ENCODE data around the gene TMEM106A.
"Not testable (repeated sequence)": the region's sequence is repeated elsewhere in the genome, so short reads cannot be mapped to it uniquely, and the experiment has no call there.

TMEM106A gene, protein sequence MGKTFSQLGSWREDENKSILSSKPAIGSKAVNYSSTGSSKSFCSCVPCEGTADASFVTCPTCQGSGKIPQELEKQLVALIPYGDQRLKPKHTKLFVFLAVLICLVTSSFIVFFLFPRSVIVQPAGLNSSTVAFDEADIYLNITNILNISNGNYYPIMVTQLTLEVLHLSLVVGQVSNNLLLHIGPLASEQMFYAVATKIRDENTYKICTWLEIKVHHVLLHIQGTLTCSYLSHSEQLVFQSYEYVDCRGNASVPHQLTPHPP

DNA sequence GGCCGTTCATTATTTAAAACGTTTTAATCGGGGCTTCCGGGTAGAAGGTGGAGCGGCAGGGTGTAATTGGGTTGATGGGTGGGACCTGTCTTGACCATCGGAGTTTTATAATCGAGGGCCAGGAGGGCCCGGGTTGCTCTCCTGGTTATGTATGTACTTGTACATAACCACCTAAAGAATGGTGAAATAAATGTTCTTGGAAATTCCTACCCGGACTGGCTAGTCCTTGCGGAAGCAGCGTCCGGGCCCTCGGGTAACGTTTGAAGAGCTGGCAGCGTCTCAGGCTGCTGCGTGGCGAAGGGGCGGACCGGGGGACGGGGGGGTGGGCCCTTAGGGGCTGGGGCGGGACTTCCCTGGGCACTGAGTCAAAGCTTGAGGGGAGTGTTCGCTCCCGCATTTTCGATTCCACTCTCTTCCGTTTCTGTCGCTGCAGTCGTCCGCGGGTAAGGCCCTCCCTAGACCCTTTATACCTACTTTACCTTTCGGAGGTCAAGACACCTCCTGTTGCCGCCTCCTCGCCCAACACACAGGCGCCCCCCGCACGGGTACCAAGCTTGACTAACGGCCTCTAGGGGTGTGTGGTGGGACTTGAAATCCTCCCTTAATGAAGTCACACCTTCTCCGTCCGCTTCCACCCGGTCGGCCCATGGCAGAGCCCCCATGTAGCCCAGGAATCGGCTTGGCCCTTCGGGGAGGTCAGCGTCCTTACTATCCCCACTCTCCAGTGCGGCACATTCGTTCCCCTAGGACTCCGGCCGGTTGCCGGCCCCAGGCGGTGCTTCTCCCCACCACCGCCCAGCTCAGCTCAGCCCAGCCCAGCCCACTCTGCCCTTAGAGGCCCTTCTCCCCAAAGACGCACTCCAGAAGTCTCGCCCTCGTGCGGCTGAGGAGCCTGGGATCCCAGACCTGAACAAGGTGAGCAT is at the start of gene TMEM106A:
Gene TMEM106A (plus strand): TSS at position 396 of the 923 bp plus-strand sequence. CDS start 1,167 bp downstream, outside the sequence.
- DNase-seq (ENCODE audit: low read depth in 3 of 3) = peak; percentile 46 to 71 (median 48)

DNA sequence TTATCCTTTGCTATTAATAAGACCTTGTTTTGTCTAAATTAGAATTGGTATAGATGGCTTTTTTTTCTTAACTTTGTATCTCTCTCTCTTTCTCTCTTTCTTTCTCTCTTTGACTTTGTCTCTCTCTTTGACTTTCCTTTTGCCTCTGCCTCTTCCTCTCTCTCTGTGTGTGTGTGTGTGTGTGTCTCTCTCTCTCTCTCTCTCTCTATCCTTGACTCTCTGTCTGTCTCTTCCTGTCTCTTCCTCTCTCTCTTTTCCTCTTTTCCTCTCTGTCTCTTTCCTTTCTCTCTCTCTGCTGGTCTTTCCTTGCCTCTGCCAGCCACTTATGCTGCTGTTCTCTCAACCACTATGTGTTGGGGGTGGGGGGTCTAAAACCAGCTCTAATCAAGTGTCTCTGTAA is 45.7 kb upstream of the TMEM106A start:
- not testable (repeated sequence) for DNase-seq (ENCODE audit: low read depth in 3 of 3)

DNA sequence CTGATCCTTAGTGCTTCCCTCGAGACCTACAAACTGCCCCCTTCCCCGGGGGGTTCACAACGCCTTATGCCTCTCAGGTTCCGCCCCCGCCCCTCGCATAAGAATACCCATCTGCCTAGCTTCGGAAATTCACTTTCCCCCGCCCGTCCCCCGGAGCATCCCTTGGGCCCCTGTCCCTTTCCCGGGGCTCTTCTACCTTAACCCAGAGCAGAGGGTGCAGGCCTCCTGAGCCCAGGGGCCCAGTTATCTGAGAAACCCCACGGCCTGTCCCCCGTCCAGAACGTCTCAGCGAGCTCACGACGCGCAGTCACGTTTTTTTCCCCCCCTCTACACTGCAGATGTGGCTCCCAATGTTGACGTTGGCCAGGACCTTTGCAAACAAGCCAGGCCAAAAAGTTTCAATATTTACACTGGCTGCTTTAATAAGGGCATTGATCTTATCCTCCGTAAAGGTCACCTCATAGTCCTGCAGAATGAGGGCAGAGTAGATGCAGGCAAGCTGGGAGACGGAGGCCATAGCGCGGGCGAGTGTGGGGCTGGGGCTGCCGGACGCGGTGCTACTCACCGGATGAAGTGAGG is 42.0 kb upstream of the TMEM106A start:
- peak in 2 of 3 donors; percentile 1 to 12 for DNase-seq (ENCODE audit: low read depth in 3 of 3)

DNA sequence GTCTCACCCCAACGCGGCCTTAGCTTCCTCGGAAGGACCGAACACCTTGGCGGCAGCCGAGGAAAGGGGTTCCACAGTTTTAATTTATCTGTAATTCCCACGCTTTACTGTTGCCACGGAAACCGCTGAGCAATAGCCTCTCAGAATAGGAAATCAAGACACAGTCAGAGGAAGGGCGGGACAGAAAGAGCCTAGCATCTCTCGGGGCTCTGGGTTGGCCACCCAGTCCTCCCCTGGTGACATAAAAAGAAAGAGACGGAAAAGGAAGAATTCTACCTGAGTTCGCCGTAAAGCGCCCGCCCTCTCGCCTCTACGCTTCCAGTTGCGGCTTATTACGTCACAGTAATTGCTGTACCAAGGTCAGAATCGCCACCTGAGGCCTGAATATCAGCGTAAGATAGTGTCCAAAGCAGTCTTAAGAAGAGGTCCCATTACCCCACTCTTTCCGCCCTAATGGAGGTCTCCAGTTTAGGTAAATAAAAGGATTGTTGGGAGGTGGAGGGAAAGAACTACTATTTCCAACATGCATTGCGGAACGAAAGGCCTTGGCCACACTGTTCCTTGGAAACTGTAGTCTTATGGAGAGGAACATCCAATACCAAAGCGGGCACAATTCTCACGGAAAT is 41.4 kb upstream of the TMEM106A start:
- DNase-seq (ENCODE audit: low read depth in 3 of 3) = peak; percentile 64 to 84 (median 79)

- DNase-seq (ENCODE audit: low read depth in 3 of 3) = peak; percentile 87 to 96 (median 93)
These were observed 40.7 kb upstream of the TMEM106A start, which contains the start of gene NBR1 for GRCh38 chr17:43170766-43171585. Gene NBR1 (plus strand): TSS chr17:43171214. CDS start chr17:43175800, 4,586 bp downstream.

DNA sequence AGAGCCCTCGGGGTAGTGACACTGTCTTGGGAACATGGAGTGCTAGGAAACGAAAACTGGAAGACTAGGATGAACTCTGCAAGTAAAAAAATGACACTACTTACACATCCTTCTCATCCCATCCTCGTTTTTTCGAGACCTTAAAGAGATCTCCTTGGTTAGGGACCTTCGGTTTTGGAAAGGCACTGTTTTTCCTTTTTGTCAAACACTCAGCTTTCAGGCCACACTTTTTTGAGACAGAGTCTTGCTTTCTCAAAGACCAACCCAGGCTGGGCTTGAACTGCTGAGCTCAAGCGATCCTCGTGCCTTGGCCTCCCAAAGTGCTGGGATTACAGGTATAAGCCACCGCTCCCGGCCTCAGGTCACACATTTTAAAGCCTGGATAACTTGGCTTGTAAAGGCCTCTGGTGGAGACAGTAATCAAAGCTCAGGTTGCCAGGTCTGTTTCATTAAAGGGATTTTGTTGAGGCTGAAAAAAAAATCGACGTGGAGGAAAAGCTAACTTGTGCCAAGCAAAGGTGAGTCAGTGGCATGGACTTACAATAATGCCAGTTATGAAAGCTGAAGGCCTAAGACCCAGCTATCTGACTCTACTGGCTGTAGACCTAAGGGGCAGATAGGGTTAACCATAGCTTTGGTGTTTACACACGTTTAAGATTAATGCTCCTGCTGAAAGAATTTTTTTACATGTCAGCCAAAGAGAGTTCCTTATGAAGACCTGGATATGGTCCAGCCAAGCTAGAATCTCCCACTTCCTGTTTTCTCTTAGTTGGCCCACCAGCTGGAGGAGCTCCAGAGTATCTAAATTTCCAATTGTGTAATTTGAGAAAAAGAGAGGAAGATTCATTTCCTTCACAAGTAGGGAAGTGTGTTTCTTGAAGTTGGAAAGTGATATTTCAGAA is 39.8 kb upstream of the TMEM106A start:
- no peak for DNase-seq (ENCODE audit: low read depth in 3 of 3)

DNA sequence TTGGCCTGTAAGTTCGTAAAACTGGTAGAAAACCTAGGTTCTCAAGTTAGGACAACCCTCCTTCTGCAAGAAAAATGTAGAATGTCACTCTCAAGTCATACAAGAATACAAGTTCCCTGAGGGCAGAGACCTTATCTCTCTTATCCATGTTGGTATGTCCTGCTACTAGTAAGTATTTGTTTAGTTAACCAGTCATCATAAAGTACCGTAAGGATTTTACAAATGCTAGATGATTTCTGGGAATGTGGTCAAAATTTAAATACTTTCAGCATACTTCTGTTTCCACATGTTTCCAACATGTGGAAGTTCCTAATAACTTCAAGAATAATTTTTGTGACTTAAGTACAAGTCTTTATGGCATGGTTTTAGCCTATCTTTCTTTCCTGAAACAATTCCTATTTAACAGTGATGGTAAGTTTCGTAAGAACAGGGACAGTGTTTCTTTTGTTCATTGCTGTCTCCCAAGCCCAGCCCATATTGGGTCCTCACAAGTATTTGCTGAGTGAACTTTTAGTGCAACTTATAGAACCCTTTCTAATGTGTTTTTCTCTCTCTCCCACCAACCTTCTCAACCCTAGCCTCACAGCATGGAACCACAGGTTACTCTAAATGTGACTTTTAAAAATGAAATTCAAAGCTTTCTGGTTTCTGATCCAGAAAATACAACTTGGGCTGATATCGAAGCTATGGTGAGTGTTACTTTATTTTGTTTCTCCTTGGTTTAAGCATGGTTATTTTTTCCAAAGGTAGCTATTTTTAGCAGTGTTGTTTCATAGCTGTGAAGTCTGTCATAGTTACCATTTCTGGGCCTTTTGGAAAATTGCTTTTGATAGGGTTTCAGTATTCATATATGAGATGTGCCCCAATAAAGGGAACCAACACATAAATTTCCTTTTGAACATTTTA is 36.2 kb upstream of the TMEM106A start:
- DNase-seq (ENCODE audit: low read depth in 3 of 3) = no peak

DNA sequence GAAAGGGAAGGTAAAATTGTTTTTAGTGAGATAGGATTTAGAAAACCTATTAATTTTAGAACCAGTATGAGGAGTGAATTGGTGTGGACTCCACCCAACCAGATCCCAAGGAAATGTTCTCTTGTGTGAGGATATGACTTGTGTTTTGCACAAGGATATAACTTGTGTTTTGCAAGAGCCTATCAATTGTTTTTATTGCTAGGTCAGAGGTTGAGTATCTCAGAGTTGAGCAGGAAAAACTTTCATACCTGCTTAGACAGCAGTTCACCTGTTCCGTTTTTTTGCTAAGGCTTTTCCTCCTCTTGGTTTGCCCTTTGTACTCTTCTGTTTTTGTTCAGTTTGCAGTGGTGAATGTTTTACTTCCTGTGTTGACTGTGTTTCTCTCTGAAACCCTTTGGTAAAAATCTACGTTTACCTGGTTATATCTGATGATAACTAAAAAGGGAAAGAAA is 35.5 kb upstream of the TMEM106A start:
- no peak for DNase-seq (ENCODE audit: low read depth in 3 of 3)

DNA sequence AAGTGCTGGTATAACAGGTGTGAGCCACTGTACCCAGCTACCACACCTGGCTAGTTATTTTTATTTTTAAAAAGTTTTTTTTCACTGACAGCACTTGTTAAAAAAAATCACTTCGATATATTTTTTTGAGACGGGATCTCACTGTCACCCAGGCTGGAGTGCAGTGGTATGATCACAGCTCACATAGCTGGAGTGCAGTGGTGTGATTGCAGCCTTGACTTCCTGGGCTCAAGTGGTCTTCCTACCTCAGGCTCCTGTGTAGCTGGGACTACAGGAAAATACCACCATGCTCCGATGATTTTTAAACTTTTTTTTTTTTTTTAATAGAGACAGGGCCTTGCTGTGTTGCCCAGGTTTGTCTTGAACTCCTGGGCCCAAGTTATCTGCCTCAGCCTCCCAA is 27.8 kb upstream of the TMEM106A start:
- no peak for DNase-seq (ENCODE audit: low read depth in 3 of 3)

GRCh38 chr17:43186656-43187055 is 25.0 kb upstream of the TMEM106A start:
- DNase-seq (ENCODE audit: low read depth in 3 of 3) = not testable (repeated sequence)

DNA sequence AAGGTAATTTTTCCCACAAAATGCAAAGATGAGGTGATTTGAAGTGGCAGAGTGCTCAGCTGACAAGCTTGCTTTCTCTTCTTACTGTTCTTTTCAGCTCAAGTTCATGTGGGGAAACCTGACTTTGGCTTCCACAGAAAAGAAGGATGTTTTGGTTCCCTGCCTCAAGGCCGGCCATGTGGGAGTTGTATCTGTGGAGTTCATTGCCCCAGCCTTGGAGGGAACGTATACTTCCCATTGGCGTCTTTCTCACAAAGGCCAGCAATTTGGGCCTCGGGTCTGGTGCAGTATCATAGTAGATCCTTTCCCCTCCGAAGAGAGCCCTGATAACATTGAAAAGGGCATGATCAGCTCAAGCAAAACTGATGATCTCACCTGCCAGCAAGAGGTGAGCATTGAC is 18.4 kb upstream of the TMEM106A start:
- DNase-seq (ENCODE audit: low read depth in 3 of 3) = no peak

DNA sequence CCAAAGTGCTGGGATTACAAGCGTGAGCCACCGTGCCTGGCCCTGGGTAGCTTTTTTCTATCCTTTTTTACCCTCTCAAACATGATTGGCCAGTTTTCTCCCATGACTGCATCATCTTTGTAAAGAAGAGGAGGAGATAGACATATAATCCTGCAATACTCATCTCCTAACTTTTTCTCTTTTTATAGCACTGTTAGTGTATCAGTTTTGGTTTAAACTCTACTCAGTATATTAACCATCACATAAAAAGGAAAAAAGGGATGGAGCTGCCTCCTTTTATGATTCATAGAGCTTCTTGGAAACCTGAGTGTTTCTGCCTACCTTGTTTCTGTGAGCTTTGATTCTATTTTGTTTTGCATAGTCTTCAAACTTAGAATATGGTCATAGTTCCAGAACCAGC is 12.0 kb upstream of the TMEM106A start:
- DNase-seq (ENCODE audit: low read depth in 3 of 3) = no peak

DNA sequence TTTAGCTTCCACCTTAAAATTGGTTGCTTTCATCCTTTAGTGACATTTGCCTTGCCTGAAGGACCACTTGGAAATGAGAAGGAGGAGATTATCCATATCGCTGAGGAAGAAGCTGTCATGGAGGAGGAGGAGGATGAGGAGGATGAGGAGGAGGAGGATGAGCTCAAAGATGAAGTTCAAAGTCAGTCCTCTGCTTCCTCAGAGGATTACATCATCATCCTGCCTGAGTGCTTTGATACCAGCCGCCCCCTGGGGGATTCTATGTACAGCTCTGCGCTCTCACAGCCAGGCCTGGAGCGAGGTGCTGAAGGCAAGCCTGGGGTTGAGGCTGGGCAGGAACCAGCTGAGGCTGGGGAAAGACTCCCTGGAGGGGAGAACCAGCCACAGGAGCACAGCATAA is 11.5 kb upstream of the TMEM106A start:
- DNase-seq (ENCODE audit: low read depth in 3 of 3) = peak in 1 of 3 donors; percentile 8

DNA sequence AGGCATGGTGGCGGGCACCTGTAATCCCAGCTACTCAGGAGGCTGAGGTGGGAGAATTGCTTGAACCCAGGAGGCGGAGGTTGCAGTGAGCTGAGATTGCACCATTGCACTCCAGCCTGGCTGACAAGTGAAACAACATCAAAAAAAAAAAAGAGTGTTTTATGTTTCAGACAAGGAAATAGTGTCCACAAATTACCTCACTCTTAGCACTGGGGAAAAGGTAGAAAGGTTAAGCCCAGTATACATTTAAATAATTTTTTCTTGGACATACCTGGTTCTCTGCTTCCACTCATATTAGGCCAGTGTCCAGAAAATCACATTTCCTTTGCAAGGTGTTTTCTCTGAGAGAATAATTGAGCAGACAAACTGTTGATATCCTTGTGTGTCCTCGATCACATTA is 8.7 kb upstream of the TMEM106A start:
- DNase-seq (ENCODE audit: low read depth in 3 of 3) = not testable (repeated sequence)

DNA sequence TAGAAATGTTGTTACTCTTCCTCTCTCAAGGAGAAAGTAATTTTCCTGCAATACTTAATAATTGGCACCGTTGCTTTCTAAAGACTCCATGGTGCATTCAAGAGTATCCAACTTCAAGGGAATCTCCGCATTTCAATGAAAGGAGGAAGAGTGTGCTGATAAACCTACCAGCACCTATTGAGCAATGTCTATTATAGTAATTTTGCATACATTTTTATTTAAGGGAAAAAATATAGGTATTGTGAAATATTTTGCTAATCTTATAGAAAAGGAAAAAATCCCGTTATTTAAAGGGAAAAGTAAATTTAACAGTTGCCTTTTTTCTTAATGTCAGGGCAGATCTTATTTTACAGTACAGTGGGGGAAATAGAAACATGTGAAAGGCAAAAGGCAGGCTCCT is 1.1 kb upstream of the TMEM106A start:
- no peak for DNase-seq (ENCODE audit: low read depth in 3 of 3)

- DNase-seq (ENCODE audit: low read depth in 3 of 3) = no peak
These were observed 574 bp upstream of the TMEM106A start for GRCh38 chr17:43211123-43211479.

DNA sequence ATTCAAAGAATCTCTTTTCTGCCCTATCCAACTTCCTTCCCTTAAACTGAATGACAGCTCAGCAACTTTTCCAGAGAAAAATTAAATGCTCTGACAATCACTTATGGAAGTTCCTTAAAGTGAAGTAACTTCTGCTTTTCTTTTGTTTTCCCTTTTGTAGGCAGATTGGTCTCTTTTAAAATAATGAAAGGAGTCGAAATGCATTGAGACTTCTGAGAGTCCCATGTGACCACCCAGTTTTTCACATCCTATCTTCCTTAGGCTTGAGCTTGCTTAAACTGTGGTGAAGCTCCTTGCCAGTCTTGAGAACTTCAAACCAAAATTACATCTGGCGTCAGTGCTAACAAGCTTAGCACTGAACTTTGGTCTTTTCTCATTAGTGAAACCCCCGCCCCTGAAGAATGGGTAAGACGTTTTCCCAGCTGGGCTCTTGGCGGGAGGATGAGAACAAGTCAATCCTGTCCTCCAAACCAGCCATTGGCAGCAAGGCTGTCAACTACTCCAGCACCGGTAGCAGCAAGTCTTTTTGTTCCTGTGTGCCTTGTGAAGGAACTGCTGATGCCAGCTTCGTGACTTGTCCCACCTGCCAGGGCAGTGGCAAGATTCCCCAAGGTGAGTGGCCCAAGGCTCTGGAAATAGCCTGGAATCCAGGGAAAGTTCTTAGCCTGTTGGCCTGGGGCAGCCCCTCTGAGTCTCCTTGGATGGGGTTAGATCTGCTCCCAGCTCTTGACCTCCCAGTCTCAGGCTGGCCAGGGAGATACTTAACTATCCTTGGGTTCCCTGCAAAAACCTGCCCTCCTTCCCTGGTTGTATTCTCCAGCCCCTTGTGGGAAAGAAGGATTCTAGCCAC is 1.2 kb downstream of the TMEM106A start:
- DNase-seq (ENCODE audit: low read depth in 3 of 3) = no peak

DNA sequence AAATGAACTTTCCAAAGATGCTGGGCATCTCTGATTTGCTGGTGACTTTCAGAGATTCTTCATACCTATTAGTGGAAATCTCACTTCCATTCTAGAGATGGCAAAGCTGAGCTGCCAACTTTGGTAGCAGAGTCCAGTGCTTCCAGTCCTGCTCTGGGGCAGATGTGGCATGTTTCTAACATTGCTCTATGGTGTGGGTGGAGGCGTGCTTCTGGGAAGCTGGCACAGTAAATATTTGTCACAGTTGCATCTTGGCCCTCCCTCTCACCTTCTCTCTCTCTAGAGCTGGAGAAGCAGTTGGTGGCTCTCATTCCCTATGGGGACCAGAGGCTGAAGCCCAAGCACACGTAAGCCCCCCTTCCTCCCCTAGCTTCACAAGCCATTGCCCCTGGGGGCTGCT is 1.9 kb downstream of the TMEM106A start:
- DNase-seq (ENCODE audit: low read depth in 3 of 3) = no peak
